Right lobe of liver (tissue), 6 donors: ENCODE data around the gene DCPS. TPM values are rescaled to one million over a fixed set of nuclear protein-coding genes. Genes with fewer than 3 reads are reported as not detected.
A peak's percentile ranks its signal among the peaks of the same experiment; 100 is the strongest.

Source experiments
- ATAC-seq, 4 donors: fragments of 200-7000 bp; cut with Tn5 transposase; one replicate each; pipeline ENCODE4 v1.9.1; 2020; ENCODE audit warnings: mild to moderate bottlenecking in 4 of 4, moderate library complexity in 4 of 4
- DNase-seq, 3 donors: peaks; one replicate each; pipeline ENCODE4 v3.0.0-alpha.2; 2020
- H3K27ac ChIP-seq, 3 donors: fragments of 200-600 bp; one replicate each; pipeline ENCODE4 v1.8.0; 2022
- H3K27me3 ChIP-seq, 2 donors: fragments of 200-600 bp; one replicate each; pipeline ENCODE4 v1.8.0; 2022
- H3K36me3 ChIP-seq, 4 donors: fragments of 200-600 bp; sonication (generic) in 1 of 4; one replicate each; pipeline versions ENCODE4 v1.5.1 to v1.8.0; 2017 to 2022; ENCODE audit warnings: control low read depth in 1 of 4
- H3K4me1 ChIP-seq, 4 donors: fragments of 200-600 bp; sonication (generic) in 1 of 4; one replicate each; pipeline versions ENCODE4 v1.5.1 to v1.8.0; 2017 to 2022; ENCODE audit warnings: control low read depth in 1 of 4
- H3K4me3 ChIP-seq, 3 donors: fragments of 200-600 bp; one replicate each; pipeline ENCODE4 v1.8.0; 2022
- H3K9me3 ChIP-seq, 4 donors: fragments of 200-600 bp; sonication (generic) in 1 of 4; one replicate each; pipeline versions ENCODE4 v1.5.1 to v1.8.0; 2017 to 2022; ENCODE audit warnings: control low read depth in 1 of 4
- POLR2A ChIP-seq: fragments of 450-650 bp; IDR thresholded peaks from one replicate; pipeline ENCODE4 v1.6.1; 2017; ENCODE audit warnings: antibody characterized with exemption, mild to moderate bottlenecking
- WGBS: methylation state at CpG from one replicate; pipeline ENCODE4 v1.1.6; 2018; ENCODE audit warnings: low coverage, low lambda C conversion rate; ENCODE audit not compliant: insufficient coverage; ENCODE audit errors: missing lambda C conversion rate; 5-methylcytosine and 5-hydroxymethylcytosine counted together
- intact Hi-C, 2 donors: fragments of 100-400 bp; cut with DNase I; formaldehyde crosslinking; loops; one replicate each; pipeline versions ENCODE4 v1.11.2 to v1.14.1; 2022
- total RNA-seq, 6 experiments: library from RNA; depleted of rRNA in 2 of 6; stranded (reverse); fragments of >200 nt in 2 of 6; fragmentation: NEBNext Ultra II Directional in 3 of 6; extraction: Animal tissue kit (Norgen Biotek cat#: 25700) in 3 of 6; gene quantifications; one replicate each; pipeline versions ENCODE4 v1.1.0 to v1.2.4, GENCODE V29; 2016 to 2023
- TF ChIP-seq, protein P1 (sequence below), 4 donors: fragments of 200-600 bp in 3 of 4; fragments of 450-650 bp in 1 of 4; IDR thresholded peaks; one replicate each; pipeline versions ENCODE4 v1.5.1 to v1.8.0; 2016 to 2022; ENCODE audit warnings: antibody characterized with exemption in 4 of 4, mild to moderate bottlenecking in 2 of 4
- donor health status: DM: no; HTN: yes; CAD: no.
- donor health status: DM: no; HTN: no; CAD: no.
- donor health status: DM: no; HTN: no; CAD: no.
- donor health status: DM: no; HTN: yes; CAD: no.
- donor health status: DM: no; HTN: yes; CAD: no.

The DCPS gene
- total RNA-seq, 6 experiments from 2014 or later, result 12.6 to 65.2 (median 21.9) TPM

DNA sequence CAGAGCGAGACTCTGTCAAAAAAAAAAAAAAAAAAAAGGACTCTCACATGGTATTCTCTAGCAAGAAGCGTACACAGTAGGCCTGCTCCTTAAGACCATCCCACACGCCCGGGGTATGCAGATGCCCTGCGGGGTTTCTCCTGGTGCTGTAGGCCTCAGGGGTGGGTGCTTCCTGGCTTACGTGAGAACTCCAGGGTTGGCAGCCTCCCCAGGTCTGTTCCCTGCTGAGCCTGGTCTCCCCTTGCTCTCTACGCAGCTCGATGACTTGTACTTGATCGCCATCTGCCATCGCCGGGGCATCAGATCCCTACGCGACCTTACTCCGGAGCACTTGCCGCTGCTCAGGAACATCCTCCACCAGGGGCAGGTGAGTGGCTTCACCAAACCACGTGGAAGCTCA, 39.2 kb downstream of the DCPS start:
- no peak for ATAC-seq
- Histone ChIP-seq H3K9me3 (no peaks in the 10 kb centered on the region), H3K36me3 (peaks cover 0 to 63% (median 29%) of the 10 kb centered on the region in 4 donors), H3K27me3 (no peaks in the 10 kb centered on the region), H3K27ac (no peak overlapping the region), H3K4me3 (no peak overlapping the region), H3K4me1 (no peaks in the 10 kb centered on the region)
- intact Hi-C loops, result no loop called here
- WGBS, result 94% methylated on average over 9 of the region's 16 CpGs
- DNase-seq, result no peak
- no peak for TF ChIP-seq POLR2A
- TF ChIP-seq, protein P1, sequence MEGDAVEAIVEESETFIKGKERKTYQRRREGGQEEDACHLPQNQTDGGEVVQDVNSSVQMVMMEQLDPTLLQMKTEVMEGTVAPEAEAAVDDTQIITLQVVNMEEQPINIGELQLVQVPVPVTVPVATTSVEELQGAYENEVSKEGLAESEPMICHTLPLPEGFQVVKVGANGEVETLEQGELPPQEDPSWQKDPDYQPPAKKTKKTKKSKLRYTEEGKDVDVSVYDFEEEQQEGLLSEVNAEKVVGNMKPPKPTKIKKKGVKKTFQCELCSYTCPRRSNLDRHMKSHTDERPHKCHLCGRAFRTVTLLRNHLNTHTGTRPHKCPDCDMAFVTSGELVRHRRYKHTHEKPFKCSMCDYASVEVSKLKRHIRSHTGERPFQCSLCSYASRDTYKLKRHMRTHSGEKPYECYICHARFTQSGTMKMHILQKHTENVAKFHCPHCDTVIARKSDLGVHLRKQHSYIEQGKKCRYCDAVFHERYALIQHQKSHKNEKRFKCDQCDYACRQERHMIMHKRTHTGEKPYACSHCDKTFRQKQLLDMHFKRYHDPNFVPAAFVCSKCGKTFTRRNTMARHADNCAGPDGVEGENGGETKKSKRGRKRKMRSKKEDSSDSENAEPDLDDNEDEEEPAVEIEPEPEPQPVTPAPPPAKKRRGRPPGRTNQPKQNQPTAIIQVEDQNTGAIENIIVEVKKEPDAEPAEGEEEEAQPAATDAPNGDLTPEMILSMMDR (IDR thresholded peaks at IDR 0.05), result no peak

DNA sequence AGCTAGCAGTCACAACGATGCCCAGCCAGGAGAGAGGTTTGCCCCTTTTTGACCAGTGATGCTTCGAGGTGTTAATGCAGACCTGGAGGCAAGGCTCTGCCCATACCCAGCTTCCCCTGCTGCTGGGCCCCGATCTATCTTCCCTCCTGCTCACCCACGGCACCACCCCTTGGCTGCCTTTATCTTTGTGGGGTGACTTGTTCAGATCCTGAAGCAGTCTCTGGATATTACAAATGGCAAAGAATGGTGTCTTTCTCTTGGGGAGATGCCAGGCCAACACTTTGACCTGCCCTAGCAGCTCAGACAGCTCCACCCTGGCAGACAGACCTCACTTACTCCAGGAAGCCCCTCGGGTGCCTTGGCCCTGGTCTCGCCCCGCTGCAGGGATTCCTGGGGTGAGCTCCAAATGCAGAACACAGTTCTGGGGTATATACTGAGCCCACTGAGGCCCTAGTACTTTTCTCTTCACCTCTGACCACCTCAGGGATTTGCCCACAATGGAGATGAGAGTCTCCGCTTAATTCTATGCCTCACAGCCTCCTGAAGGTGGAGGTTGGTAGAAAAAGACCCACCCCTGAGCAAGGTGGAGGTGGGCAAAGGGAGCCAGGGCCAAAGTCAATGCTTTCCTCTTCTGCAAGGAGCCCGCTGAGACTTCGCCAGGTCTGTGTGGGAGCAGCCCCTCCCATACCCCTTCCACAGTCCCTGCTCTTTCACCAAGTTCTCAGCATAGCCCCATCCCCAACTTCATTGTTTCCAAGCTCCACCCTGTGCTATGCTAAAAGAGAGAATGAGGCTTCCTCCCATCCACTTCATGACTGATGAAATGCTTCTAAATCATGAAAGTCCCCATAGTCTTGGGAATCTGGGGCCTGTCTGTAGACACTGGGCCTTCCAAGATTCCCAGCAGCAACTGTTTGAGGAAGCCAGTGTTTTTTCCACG, 40.6 kb downstream of the DCPS start:
- Histone ChIP-seq H3K27ac (no peak overlapping the region), H3K9me3 (no peaks in the 10 kb centered on the region), H3K4me3 (no peak overlapping the region), H3K36me3 (peaks cover 0 to 54% (median 23%) of the 10 kb centered on the region in 4 donors), H3K27me3 (no peaks in the 10 kb centered on the region), H3K4me1 (no peaks in the 10 kb centered on the region)
- ATAC-seq (no peak), DNase-seq (peak in 1 of 3 donors; percentile 26)
- no peak for TF ChIP-seq POLR2A
- TF ChIP-seq, protein P1 (IDR thresholded peaks at IDR 0.05), result no peak
- intact Hi-C loops, result no loop called here
- 73% methylated on average over 6 of the region's 11 CpGs for WGBS

DNA sequence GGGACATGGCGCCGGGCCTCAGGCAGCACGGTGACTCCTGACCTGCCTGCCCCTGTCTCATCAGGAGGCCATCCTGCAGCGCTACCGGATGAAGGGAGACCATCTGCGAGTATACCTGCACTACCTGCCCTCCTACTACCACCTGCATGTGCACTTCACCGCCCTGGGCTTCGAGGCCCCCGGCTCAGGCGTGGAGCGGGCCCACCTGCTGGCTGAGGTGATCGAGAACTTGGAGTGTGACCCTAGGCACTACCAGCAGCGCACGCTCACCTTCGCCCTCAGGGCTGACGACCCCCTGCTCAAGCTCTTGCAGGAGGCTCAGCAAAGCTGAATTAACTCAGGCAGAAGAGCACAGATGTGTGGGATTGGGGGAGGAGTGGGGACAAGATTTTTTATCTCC, 41.4 kb downstream of the DCPS start:
- ATAC-seq (no peak), DNase-seq (peak in 2 of 3 donors; percentile 21 to 40)
- Histone ChIP-seq H3K4me3 (no peak overlapping the region), H3K9me3 (no peaks in the 10 kb centered on the region), H3K27me3 (no peaks in the 10 kb centered on the region), H3K4me1 (no peaks in the 10 kb centered on the region), H3K36me3 (peaks cover 0 to 48% (median 21%) of the 10 kb centered on the region in 4 donors), H3K27ac (peak overlapping the region; percentile 14 to 70 (median 37))
- WGBS, result 93% methylated on average over 4 of the region's 16 CpGs
- intact Hi-C loops, result no loop called here
- TF ChIP-seq, protein P1 (IDR thresholded peaks at IDR 0.05), result no peak
- TF ChIP-seq POLR2A, result no peak

DNA sequence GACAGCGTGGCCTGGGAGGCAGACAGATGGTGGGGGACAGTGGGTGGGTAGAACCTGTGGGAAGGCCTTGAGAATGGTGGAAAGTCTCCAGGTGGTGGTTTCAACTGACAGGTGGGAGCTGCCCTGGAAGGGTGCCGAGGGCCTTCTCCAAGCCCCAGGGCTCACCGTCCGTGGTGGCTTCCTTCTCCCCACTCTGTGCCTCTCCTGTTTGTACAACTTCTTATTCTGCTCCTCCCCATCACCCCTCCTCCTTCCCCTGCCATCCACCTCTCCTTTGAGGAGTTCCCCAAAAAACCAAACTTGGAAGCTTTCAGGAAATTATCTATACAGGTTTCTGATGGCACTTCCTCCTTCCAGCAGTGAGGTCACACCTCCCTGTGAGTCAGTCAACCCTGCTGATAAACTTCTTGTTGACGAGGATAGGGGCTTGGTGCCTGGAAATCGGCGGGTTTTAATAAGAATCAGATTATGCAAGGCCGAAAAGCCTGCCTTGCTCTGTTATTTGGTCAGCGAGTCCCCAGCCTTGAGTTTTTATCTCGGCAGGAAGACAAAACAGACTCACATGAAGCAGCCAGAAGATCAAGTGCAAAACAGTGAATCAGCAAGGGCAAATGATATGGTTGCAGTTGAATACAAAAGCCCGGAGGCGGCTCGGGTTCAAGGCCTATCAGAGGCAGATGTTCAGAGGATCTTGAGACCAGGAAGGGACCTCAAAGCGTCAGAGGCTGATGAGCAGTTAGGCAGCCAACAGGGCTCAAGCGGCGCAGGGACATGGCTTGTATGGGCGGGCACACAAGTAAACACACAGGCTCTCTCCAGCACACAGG, 42.1 kb downstream of the DCPS start:
- WGBS, result 57% methylated on average over 13 of the region's 17 CpGs
- Histone ChIP-seq H3K4me1 (no peaks in the 10 kb centered on the region), H3K4me3 (no peak overlapping the region), H3K9me3 (no peaks in the 10 kb centered on the region), H3K36me3 (peaks cover 0 to 41% (median 18%) of the 10 kb centered on the region in 4 donors), H3K27ac (peak overlapping the region; percentile 20 to 70 (median 37)), H3K27me3 (no peaks in the 10 kb centered on the region)
- intact Hi-C loops, result no loop called here
- peak; percentile 56 to 76 (median 70) for ATAC-seq
- peak; percentile 45 to 65 (median 54) for DNase-seq
- TF ChIP-seq, protein P1 (IDR thresholded peaks at IDR 0.05), result no peak
- no peak for TF ChIP-seq POLR2A
